ENCODE measurements around the gene MCRS1.
A peak's percentile ranks its signal among the peaks of the same experiment; 100 is the strongest.
"Not testable (repeated sequence)": the region's sequence is repeated elsewhere in the genome, so short reads cannot be mapped to it uniquely, and the experiment has no call there.

Gene MCRS1, protein sequence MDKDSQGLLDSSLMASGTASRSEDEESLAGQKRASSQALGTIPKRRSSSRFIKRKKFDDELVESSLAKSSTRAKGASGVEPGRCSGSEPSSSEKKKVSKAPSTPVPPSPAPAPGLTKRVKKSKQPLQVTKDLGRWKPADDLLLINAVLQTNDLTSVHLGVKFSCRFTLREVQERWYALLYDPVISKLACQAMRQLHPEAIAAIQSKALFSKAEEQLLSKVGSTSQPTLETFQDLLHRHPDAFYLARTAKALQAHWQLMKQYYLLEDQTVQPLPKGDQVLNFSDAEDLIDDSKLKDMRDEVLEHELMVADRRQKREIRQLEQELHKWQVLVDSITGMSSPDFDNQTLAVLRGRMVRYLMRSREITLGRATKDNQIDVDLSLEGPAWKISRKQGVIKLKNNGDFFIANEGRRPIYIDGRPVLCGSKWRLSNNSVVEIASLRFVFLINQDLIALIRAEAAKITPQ

DNA sequence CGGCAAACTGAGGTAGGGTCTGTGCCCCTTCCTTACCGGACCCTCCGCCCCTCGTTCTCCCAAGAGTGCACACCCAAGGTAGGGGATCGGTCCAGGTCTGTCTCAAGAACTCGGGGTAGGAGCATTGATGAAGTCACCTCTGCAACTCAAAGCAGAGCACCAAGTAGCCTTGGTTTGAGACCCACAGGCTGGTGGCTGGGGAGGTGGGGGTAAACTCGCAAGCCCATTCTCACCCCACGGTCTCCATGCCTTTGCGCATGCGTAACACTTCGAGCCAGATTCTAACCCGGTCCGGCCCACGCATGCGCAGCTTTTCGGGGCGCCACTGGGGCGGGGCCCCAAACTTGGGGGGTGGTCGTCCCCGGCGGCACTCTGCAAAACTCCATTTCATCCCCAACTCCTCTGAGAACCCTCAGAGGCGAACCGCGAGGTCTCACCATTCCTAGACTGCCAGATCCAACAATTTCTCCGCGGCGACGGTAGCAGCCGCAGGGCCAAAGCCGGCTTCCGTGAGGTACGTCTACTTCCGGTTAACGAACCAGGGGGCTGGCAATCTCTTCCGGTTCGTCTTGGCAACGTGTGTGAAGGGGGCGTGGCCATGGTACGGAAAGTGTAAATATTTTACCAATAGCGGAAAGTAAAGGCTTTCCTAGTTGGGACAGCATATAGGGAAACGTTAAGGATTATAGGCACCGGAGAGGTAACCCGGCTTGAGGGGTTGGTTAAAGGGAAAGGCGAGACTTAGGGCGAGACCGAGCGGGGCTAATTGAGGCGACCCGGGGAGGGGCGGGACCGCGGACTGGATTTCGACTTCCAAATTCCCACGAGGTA lies at the start of gene MCRS1:
TSS of gene MCRS1 (minus strand) at position 532 of the 831 bp plus-strand sequence. CDS start 1,411 bp downstream, outside the sequence.
- DNase-seq (ENCODE audit: low read depth in 1 of 2, low spot score in 1 of 2) = peak; percentile 75 to 78

DNA sequence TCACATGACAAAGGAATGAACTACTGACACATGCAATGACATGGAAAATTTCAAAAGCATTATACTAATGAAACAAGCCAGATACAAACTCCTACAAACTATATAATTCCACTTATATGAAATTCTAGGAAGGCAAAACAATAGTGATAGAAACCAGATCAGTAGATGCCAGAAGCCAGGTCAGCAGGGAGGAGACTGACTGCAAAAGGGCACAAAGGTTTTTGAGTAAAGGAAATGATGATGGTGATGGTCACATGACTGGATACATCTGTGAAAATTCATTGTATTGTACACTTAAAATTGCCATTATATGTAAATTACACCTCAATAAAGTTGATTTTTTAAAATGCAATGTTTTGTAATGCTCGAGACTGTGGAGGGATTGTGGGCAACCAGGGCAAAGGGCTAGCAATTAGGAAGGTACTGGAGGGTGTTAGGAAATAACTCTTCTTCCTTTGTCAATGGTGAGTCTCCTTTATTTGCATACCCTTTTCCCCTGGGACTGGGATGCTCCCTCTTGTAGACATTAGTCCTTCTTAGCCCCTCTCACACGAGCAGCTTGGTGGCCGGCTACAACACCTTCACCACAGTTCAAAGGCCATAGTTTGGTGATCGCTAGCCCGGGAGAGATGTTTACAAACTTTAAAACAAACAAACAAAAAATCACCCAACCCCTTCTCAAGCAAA lies 48.7 kb upstream of the MCRS1 start:
- DNase-seq (ENCODE audit: low read depth in 1 of 2, low spot score in 1 of 2) = no peak

DNA sequence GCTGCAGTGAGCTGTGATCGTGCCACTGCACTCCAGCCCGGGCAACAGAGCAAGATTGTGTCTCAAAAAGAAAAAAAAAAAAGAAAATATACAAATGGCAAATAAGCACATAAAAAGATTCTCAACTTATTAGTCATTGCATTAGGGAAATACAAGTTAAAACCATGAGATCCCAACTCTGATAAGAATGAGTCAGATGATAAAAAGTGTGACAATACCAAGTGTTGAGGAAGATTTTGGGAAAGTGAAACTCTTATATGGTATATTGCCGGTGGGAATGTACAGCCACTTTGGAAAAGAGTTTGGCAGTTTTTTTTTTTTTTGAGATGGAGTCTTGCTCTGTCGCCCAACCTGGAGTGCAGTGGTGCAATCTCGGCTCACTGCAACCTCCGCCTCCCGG lies 47.8 kb upstream of the MCRS1 start:
- DNase-seq (ENCODE audit: low read depth in 1 of 2, low spot score in 1 of 2) = no peak

DNA sequence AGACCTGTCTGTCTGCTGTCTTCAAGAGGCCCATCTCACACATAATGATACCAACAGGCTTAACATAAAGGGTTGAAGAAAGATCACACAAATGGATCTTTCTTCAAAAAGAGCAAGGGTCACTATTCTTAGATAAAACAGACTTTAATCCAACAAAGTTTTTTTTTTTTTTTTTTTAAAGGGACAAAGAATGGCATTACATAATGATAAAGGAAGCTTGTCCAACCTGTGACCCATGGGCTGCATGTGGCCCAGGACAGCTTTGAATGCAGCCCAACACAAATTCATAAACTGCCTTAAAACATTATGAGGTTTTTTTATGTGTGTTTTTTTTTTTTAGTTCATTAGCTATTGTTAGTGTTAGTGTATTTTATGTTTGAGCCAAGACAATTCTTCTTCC lies 44.3 kb upstream of the MCRS1 start:
- DNase-seq (ENCODE audit: low read depth in 1 of 2, low spot score in 1 of 2) = no peak

DNA sequence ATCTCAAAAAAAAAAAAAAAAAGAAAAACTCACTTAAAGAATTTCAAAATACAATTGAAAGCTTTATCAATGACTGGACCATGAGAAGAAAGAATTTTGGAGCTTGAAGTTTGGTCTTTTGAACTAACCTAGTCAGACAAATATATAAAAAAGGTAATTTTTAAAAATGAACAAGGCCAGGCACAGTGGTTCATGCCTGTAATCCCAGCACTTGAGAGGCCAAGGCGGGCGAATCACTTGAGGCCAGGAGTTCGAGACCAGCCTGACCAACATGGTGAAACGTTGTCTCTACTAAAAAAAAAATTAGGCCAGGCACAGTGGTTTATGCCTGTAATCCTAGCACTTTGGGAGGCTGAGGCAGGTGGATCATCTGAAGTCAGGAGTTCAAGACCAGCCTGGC lies 42.8 kb upstream of the MCRS1 start:
- not testable (repeated sequence) for DNase-seq (ENCODE audit: low read depth in 1 of 2, low spot score in 1 of 2)

DNA sequence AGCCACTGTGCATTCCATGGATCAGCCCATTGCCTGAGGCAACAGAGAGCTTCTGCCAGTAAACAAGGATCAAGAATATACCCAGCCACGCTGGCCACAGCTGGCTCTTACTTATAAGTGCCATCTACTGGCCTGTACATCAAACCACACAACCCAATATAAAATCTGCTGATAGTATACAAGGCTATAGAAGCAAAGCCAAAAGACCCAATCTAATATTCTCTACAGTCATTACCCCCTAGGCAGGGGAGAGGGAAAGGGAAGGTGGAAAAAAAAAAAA lies 41.9 kb upstream of the MCRS1 start:
- no peak for DNase-seq (ENCODE audit: low read depth in 1 of 2, low spot score in 1 of 2)

DNA sequence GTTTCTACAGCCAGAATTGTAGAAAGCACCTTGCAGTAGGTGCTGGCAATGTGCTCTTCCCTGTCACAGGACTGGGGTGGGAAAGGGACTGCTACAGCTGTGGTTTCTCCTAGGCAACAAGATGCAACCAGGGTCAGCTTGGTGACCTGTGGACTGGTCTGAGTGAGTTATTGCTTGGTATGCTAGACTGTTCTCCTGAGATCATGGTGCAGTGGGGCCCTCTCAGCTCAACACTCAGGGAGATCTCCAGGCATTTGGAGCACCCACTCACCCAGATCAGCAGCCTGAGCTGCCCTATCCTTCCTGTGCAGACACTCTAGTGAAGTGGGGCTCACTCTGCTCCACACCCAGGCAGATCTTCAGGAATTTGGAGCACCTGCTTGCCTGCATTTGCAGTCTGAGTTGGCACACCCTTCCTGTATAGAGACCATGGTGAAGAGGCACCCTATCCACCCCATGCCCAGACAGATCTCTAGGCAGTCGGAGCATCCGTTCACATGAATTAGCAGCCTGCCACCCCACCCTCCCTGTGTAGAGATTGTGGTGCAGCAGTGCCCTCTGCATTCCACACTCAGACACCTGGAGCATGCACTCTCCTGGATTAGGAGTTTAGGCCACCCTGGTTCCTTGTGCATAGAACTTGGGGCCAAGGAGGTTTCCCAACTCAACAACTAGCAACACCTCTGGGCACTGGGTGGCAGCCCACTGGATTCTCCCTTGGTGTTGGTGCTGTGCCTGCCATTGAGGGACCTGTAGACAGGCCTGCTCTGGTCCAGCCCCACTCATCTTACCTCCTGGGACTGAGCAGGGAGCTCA lies 41.3 kb upstream of the MCRS1 start:
- no peak for DNase-seq (ENCODE audit: low read depth in 1 of 2, low spot score in 1 of 2)

DNA sequence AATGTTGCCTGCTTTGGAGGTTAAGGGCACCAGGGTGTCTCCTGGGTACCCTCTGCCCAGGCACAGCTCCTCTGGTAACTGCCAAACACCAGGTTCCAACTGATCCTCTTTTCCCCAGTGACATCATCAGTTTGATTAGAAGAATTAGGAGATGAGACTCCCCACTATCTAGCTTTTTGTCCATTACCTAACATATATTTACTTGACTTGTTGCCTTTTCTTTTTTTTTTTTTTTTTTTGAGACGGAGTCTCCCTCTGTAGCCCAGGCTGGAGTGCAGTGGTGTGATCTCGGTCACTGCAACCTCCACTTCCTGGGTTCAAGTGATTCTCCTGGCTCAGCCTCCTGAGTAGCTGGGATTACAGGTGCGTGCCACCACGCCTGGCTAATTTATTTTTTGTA lies 37.6 kb upstream of the MCRS1 start, which contains the start of gene FAM186B:
TSS of gene FAM186B (minus strand) at position 101 of the 400 bp plus-strand sequence. CDS start 162 bp downstream, outside the sequence.
- DNase-seq (ENCODE audit: low read depth in 1 of 2, low spot score in 1 of 2) = not testable (repeated sequence)

DNA sequence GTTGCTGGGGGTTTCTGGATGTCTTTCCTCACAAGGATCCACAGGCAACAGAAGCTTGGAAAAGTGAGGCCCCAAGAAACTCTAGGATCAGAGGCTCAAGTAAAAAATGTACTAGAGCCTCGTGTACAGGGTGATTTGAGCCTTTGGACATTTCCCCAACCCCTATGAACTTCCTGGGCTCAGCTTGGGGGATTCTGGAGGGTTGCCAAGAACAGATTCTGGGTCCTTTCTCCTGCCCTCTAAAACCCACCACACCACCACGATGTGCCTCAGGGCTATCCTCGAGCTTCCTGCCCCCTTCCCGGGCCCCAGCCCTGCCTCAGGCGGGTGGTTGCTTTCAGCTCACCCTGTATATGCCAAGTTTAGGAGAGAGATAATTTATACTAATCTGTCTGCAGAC lies 36.9 kb upstream of the MCRS1 start:
- DNase-seq (ENCODE audit: low read depth in 1 of 2, low spot score in 1 of 2) = no peak

DNA sequence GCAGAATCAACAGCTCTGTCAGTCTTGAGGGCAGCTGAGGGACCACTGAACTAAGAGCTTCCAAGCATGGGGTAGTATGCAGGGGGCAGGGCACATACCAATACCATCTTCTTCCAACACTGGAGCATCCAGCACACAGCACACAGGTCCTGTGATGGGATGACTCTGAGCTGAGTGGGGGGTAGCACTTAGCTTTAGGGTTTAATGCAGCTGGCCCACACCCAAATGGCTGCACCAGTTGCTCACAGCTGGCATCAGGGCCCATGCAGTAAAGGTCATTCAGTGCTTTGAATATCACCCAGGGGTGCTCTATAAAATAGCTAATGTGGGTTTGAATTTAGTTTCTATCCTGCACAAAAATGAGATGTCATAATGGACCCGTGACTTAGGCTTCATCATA lies 35.8 kb upstream of the MCRS1 start:
- DNase-seq (ENCODE audit: low read depth in 1 of 2, low spot score in 1 of 2) = no peak

DNA sequence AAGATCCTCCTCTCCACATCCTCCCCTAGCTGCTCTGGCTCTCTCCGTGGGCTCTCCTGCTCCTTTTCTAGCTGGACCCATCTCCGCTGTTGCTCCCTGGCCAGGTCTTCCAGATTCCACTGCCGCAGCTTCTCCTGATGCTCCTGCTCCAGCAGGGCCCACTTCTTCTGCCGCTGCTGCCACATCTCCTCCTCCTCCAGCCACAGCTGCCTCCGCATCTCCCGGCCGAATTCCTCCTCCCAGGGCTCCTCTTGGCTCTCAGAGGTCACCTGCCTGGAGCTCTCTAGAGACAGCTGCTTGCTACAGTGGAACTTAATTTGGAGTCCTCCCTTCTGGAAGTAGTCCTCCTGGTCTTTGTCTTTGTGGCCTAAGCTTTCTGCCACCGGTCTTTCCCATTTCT lies 32.0 kb upstream of the MCRS1 start:
- DNase-seq (ENCODE audit: low read depth in 1 of 2, low spot score in 1 of 2) = no peak

DNA sequence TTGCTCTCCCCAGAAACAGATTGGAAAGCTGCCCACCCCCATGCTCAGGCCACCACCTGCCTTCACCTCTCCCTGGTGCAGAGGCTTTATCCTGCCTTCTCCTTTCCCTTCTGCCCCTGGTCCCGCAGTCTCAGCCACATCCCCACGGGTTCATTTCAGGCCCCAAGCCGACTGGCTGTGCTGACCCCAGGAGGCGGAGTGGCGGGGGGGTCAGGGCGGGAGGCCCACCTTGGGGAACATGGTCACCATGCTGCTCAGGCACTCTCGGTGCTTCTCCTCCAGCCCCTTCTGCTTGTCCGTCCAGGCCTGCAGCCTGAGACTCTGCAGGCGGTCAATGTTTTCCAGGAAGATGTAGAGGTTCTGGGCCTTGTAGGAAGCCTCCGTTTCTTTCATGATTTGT lies 30.6 kb upstream of the MCRS1 start:
- DNase-seq (ENCODE audit: low read depth in 1 of 2, low spot score in 1 of 2) = no peak

DNA sequence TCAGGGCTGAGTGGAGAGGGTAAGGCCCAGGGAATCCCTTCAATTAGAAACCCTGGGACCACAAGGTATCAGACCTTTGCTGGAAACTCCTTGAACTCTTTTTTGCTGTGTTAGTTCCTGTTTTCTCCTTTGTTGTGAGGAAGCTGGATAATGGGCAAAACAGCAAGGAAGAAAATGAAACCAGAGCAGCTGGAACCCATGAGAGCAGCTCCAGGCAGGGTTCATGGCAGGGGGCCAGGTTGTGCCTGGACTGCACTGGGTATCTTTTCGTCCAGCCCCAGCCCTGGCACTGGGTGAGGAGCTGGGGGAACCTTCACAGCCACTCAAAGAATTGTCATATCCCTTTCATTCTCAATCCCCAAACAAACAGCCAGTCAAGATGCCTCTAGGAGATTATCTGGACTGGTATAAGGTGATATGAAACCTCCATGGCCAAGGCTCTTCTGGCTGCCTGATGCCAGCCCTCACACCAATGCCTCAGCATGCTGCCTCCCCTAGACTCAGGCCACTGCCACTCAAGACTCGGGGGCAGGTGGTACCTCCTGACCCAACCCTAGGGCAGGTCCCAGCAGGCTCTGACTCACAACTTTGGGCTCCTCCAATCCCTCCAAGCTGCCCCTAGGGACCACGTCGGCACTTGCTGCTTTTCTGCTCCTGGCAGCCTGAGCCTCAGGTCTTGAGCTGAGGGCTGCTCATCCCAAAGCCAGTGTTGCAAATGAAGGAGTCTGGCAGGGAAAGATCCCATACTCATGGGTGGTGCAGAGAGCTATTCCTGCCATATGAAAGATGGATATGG lies 21.0 kb upstream of the MCRS1 start:
- DNase-seq (ENCODE audit: low read depth in 1 of 2, low spot score in 1 of 2) = no peak

DNA sequence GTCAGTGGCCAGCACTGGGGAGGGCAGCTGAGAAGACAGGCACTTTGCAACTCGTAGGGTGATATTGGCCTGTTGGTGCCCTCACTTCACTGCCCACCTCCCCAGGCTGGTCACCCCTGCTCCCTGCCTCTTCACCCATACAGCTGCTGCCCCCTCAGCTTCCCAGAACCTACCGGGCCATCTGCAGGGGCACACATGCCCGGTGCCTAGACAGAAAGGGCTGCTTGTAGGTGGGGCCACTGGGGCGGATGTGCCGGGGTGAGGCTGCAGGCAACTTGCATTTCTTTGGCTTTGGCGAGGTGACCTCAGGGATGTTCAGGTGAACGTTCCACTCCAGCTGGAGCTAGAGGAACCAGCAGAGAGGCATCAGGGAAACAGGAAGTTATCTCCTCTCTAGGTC lies 20.3 kb upstream of the MCRS1 start:
- DNase-seq (ENCODE audit: low read depth in 1 of 2, low spot score in 1 of 2) = no peak

DNA sequence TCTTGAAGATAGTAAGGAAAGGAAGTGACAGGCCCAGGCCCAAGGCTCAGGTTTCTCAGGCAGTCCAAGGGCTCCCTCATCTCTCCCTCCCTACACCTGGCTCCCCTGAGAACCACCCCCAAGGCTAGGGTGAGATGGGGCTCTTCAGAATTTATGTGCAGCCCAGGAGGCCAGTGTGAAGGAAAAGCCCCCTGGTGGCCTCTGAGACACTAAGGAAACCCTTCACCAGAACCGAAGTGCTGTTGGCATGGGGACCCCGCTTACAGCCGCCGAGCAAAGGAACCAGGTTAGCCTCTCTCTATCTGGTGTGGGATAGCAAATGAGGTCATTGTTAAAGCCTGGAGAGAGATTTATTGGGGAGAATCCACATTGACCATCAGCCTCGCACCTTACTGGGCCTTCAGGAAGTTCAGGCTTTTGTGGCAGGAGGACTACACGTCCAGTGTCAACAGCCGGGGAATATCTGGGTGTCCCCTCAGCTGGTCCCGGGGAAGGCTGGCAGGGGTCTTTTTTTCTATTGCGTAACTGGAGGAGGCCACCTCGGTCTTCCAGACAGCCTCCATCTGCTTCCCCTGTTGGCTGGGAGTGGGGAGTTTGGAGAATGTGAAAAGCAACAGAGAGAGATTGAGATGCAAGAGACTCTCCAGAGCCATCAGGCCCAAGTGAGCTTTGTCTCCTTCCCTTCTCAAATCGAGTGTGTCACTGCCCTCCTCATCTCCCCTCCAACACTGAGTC lies 19.4 kb upstream of the MCRS1 start:
- no peak for DNase-seq (ENCODE audit: low read depth in 1 of 2, low spot score in 1 of 2)

DNA sequence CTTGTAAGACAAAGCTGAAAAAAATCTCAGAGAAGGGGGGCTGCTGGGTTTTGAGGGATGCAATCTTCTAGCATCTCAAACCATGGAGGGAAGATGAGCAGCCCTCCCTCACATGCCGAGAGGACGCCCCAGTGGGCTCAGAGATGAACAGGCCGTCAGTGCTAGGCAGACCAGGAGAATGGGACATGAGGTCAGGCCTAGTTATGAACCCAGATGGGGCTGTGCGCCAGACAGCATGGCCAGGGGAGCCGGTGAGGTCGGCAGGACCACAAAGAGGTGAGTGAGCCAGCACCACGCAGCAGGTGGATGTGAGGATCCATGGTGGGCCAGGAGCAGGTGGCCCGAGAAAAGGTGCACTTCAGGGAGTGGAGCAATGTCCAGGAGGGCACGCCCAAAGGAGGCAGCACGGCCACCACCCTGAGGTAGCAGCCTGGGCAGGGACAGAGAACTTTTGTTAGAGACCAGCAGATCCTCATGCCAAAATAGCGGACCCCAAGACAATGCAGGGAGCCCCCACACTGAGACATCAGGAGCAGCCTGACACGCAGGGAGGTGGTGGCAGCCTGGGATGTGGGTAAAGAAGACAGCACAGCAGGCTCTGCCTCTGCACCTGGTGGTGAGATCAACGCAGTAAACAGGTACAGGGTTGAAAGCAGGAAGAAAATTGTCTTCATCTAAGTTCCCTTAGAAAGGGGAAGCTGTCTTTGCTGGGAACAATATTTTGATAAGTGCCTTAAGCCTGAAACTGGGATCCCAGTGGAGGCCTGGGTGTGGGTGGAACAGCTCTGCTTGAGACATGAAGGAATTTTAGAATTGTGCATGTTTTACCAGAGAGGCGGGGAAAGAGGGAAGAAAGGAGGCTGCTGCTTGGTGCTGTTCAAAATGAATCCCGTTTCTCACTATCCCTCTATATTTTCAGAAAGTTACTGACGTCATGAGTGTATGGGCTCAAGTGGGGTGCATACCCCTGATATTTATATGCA lies 17.8 kb upstream of the MCRS1 start:
- DNase-seq (ENCODE audit: low read depth in 1 of 2, low spot score in 1 of 2) = no peak

DNA sequence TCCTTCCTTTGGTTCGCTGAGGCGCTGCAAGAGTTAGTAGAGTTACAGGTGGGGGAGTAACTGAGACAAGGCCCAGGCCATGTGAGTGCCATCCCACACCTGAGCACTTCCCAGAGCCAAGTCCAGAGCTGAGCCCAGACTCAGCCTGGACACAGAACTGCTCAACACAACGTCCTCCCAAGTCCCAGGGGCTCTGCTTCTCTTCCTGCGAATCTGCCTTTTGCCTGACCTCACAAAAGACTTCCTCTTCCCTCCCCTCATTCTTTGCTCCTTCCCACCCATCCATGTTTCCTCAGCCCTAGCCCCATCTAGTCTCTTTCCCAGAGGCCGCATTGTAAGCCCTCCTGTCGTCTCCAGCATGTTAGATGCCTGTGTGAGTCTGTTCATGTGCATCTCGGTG lies 16.6 kb upstream of the MCRS1 start:
- DNase-seq (ENCODE audit: low read depth in 1 of 2, low spot score in 1 of 2) = no peak

DNA sequence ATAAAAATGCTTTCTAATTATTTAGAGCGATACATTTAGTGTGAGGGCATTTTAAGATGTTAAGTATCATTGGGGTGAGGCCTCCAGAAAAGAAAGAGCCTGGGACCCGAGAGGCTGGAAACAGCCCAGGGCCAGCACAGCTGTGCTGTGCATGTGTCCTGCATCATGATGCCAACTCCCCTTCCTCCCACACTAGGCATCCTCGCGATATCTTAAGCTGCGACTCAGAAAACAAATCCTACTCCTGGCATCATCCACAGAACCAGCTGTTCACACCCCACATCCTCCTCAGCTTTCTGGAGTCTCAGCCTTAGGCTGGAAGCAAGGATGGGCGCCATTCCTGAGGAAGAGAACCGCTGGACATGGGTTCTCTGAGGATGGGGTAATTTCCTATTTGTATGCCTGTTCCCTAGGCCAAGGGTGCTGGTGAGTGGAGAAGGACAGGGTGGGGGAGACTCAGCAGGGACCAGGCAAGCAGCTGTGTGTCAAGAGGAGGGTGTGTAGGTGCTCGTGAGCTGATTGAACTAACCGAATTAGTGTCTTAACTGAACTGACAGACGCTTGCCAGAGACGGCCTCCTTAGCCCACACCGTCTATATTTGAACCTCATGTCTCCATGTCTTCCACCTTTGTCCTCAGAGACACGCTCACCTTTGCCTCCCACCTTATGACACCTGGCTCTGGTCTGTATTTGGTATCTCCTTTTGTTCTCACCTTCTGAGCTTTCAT lies 15.6 kb upstream of the MCRS1 start:
- no peak for DNase-seq (ENCODE audit: low read depth in 1 of 2, low spot score in 1 of 2)

All from stimulated activated CD4-positive, alpha-beta T cell treated with anti-CD3 and anti-CD28 coated beads, Interleukin-15, amount 100 ng/mL, for 1 hour (primary cell).